CD14-positive monocyte (primary cell): ENCODE data around the gene IKZF1. TPM values are rescaled to one million over a fixed set of nuclear protein-coding genes. Genes with fewer than 3 reads are reported as not detected.

ENCODE experiments used
- DNase-seq, 3 donors: peaks; one replicate each; pipeline ENCODE4 v3.0.0-alpha.2; 2011 to 2022
- H2AFZ ChIP-seq: 2 replicates; pipeline ENCODE4 v1.6.0; 2012; ENCODE audit warnings: mild to moderate bottlenecking, low read depth, low read length, inconsistent platforms; ENCODE audit not compliant: insufficient read depth, poor library complexity, severe bottlenecking
- H3K27ac ChIP-seq, 2 donors: 1 replicate in 1 of 2; 2 replicates in 1 of 2; pipeline ENCODE4 v1.5.1; 2012 to 2013; ENCODE audit warnings: low read length in 2 of 2, control low read depth in 1 of 2, inconsistent platforms in 1 of 2, low read depth in 1 of 2, mild to moderate bottlenecking in 1 of 2
- H3K27me3 ChIP-seq, 2 donors: one replicate each; pipeline versions ENCODE4 v1.6.0 to v1.6.1; 2011 to 2013; ENCODE audit warnings: low read length in 2 of 2; ENCODE audit not compliant: control insufficient read depth in 2 of 2, insufficient read depth in 2 of 2
- H3K36me3 ChIP-seq, 2 donors: replicated peaks in 1 of 2; 1 replicate in 1 of 2; 2 replicates in 1 of 2; pipeline versions ENCODE4 v1.5.1 to v1.6.1; 2012 to 2013; ENCODE audit warnings: low read length in 2 of 2, control low read depth in 1 of 2, inconsistent platforms in 1 of 2, mild to moderate bottlenecking in 1 of 2; ENCODE audit not compliant: insufficient read depth in 2 of 2, control insufficient read depth in 1 of 2
- H3K4me1 ChIP-seq, 2 donors: 1 replicate in 1 of 2; 2 replicates in 1 of 2; pipeline versions ENCODE4 v1.5.1 to v1.6.1; 2012 to 2013; ENCODE audit warnings: low read length in 2 of 2, control low read depth in 1 of 2, inconsistent platforms in 1 of 2, mild to moderate bottlenecking in 1 of 2, moderate library complexity in 1 of 2; ENCODE audit not compliant: insufficient read depth in 2 of 2, control insufficient read depth in 1 of 2
- H3K4me2 ChIP-seq: replicated peaks from 2 replicates; pipeline ENCODE3; 2012; ENCODE audit warnings: low read length, moderate library complexity, mild to moderate bottlenecking; ENCODE audit not compliant: poor library complexity, severe bottlenecking; ENCODE audit errors: extremely low read depth
- H3K4me3 ChIP-seq, 3 experiments: fragments of 200-600 bp in 1 of 3; sonication (generic) in 1 of 3; replicated peaks in 1 of 3; 1 replicate in 2 of 3; 2 replicates in 1 of 3; pipeline ENCODE4 v1.5.1; 2011 to 2013; ENCODE audit warnings: low read length in 3 of 3, mild to moderate bottlenecking in 3 of 3, control low read depth in 2 of 3, low read depth in 2 of 3, inconsistent platforms in 1 of 3, moderate library complexity in 1 of 3
- H3K79me2 ChIP-seq: 2 replicates; pipeline ENCODE4 v1.6.0; 2012; ENCODE audit warnings: mild to moderate bottlenecking, control low read depth, inconsistent platforms, low read length, moderate library complexity; ENCODE audit not compliant: insufficient read depth
- H3K9ac ChIP-seq: 2 replicates; pipeline ENCODE4 v1.6.0; 2017; ENCODE audit warnings: low read length, mild to moderate bottlenecking; ENCODE audit not compliant: insufficient read depth, poor library complexity, severe bottlenecking
- H3K9me3 ChIP-seq, 2 donors: replicated peaks in 1 of 2; 1 replicate in 1 of 2; 2 replicates in 1 of 2; pipeline versions ENCODE4 v1.5.1 to v1.6.1; 2012 to 2013; ENCODE audit warnings: low read length in 2 of 2, control low read depth in 1 of 2; ENCODE audit not compliant: control insufficient read depth in 1 of 2, insufficient read depth in 1 of 2
- H4K20me1 ChIP-seq: 2 replicates; pipeline ENCODE4 v1.6.0; 2012; ENCODE audit warnings: mild to moderate bottlenecking, low read length, control low read depth, moderate library complexity; ENCODE audit not compliant: insufficient read depth
- H3K27ac Mint-ChIP-seq, 7 donors: one replicate each; pipeline ENCODE4 v1.8.0; 2020; ENCODE audit warnings: mild to moderate bottlenecking in 7 of 7, mixed read lengths in 7 of 7, moderate library complexity in 6 of 7, inconsistent platforms in 2 of 7
- H3K27me3 Mint-ChIP-seq, 3 donors: one replicate each; pipeline ENCODE4 v1.8.0; 2021 to 2022; ENCODE audit warnings: low read depth in 3 of 3, mild to moderate bottlenecking in 3 of 3, mixed read lengths in 3 of 3, moderate library complexity in 3 of 3, inconsistent platforms in 1 of 3
- H3K36me3 Mint-ChIP-seq, 2 donors: one replicate each; pipeline ENCODE4 v1.8.0; 2020; ENCODE audit warnings: mixed read lengths in 2 of 2, inconsistent platforms in 1 of 2, mild to moderate bottlenecking in 1 of 2
- H3K4me1 Mint-ChIP-seq: one replicate; pipeline ENCODE4 v1.8.0; 2020; ENCODE audit warnings: mild to moderate bottlenecking, mixed read lengths
- H3K4me3 Mint-ChIP-seq, 2 donors: one replicate each; pipeline ENCODE4 v1.8.0; 2020; ENCODE audit warnings: mild to moderate bottlenecking in 2 of 2, mixed read lengths in 2 of 2, moderate library complexity in 1 of 2
- H3K9me3 Mint-ChIP-seq, 7 donors: one replicate each; pipeline ENCODE4 v1.8.0; 2020 to 2022; ENCODE audit warnings: mixed read lengths in 7 of 7, mild to moderate bottlenecking in 6 of 7, moderate library complexity in 6 of 7, inconsistent platforms in 2 of 7
- WGBS: methylation state at CpG from one replicate; pipeline ENCODE4 v1.1.5; 2013; ENCODE audit warnings: missing lambda C conversion rate; ENCODE audit not compliant: insufficient coverage; 5-methylcytosine and 5-hydroxymethylcytosine counted together
- intact Hi-C, 2 donors: fragments of 100-400 bp; cut with micrococcal nuclease; formaldehyde crosslinking; loops; one replicate each; pipeline versions ENCODE4 v1.15.0 to v1.15.1; 2023
- polyA plus RNA-seq, 3 donors: library from polyadenylated mRNA; depleted of rRNA in 1 of 3; unstranded in 2 of 3; stranded (reverse) in 1 of 3; fragments of 300-500 nt in 2 of 3; fragments of >200 nt in 1 of 3; fragmentation: Illumina TruSeq in 2 of 3; gene quantifications; 1 replicate in 2 of 3; 2 replicates in 1 of 3; pipeline ENCODE4 v1.2.3, GENCODE V29; 2012 to 2021
- TF ChIP-seq, protein P1 (sequence below): fragments of 200-600 bp; IDR thresholded peaks from one replicate; pipeline ENCODE4 v1.8.0; 2022; ENCODE audit warnings: antibody characterized with exemption, mild to moderate bottlenecking

The IKZF1 gene
- polyA plus RNA-seq, 3 donors: 38.4 to 130 (median 80.2) TPM

- Histone ChIP-seq H3K27me3 (no peaks in the 10 kb centered on the region), H4K20me1 (no peaks in the 10 kb centered on the region), H3K9me3 (no peaks in the 10 kb centered on the region), H3K4me3 (no peak overlapping the region), H2AFZ (no peak overlapping the region), H3K4me1 (peaks cover 6 to 8% of the 10 kb centered on the region in 2 donors), H3K27ac (no peak overlapping the region), H3K9ac (no peak overlapping the region), H3K36me3 (no peaks in the 10 kb centered on the region), H3K4me2 (no peak overlapping the region), H3K79me2 (no peaks in the 10 kb centered on the region)
- DNase-seq: no peak
- intact Hi-C loops: no loop called here
- 95% methylated on average over 5 of the region's 6 CpGs for WGBS
- peak overlapping the region in 1 of 7 donors; percentile 15 for H3K27ac Mint-ChIP-seq
- peaks cover 8% of the 10 kb centered on the region for H3K4me1 Mint-ChIP-seq
- no peak overlapping the region for H3K4me3 Mint-ChIP-seq
- H3K36me3 Mint-ChIP-seq: no peaks in the 10 kb centered on the region
- peaks cover 0 to 3% (median 2%) of the 10 kb centered on the region in 3 donors for H3K27me3 Mint-ChIP-seq
- TF ChIP-seq, protein P1, sequence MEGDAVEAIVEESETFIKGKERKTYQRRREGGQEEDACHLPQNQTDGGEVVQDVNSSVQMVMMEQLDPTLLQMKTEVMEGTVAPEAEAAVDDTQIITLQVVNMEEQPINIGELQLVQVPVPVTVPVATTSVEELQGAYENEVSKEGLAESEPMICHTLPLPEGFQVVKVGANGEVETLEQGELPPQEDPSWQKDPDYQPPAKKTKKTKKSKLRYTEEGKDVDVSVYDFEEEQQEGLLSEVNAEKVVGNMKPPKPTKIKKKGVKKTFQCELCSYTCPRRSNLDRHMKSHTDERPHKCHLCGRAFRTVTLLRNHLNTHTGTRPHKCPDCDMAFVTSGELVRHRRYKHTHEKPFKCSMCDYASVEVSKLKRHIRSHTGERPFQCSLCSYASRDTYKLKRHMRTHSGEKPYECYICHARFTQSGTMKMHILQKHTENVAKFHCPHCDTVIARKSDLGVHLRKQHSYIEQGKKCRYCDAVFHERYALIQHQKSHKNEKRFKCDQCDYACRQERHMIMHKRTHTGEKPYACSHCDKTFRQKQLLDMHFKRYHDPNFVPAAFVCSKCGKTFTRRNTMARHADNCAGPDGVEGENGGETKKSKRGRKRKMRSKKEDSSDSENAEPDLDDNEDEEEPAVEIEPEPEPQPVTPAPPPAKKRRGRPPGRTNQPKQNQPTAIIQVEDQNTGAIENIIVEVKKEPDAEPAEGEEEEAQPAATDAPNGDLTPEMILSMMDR: no peak
- no peaks in the 10 kb centered on the region for H3K9me3 Mint-ChIP-seq
Observed at GRCh38 chr7:50422858-50423257, 118.3 kb downstream of the IKZF1 start.

DNA sequence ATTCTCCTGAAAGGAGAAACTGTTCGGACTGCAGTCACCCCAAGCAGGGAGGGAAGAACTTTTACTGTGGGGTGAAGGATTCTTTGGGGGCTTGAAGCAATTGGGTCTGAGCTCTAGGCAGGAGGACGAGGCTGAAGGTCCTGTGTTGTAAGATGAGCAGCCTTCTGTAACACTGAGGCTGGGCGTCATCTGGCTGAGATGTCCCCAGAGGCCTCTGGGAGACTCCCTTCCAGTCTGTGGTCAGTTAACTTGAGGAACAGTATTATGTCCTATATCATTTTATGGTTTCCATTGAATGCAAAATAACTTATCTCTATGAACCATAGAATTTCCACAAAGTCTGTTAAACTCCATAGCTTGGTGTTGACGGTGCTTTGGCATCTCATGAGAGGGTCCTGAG is 119.3 kb downstream of the IKZF1 start:
- H3K4me1 Mint-ChIP-seq: no peaks in the 10 kb centered on the region
- Histone ChIP-seq H3K27me3 (no peaks in the 10 kb centered on the region), H3K9ac (no peak overlapping the region), H3K79me2 (no peaks in the 10 kb centered on the region), H3K36me3 (no peaks in the 10 kb centered on the region), H3K27ac (no peak overlapping the region), H3K9me3 (no peaks in the 10 kb centered on the region), H3K4me1 (no peaks in the 10 kb centered on the region), H2AFZ (no peak overlapping the region), H4K20me1 (no peaks in the 10 kb centered on the region), H3K4me3 (no peak overlapping the region), H3K4me2 (no peak overlapping the region)
- H3K36me3 Mint-ChIP-seq: no peaks in the 10 kb centered on the region
- H3K4me3 Mint-ChIP-seq: no peak overlapping the region
- H3K27ac Mint-ChIP-seq: no peak overlapping the region
- intact Hi-C loops: no loop called here
- 67% methylated on average over 1 of the region's 4 CpGs for WGBS
- TF ChIP-seq, protein P1: no peak
- DNase-seq: no peak
- H3K9me3 Mint-ChIP-seq: no peaks in the 10 kb centered on the region
- peaks cover 0 to 3% (median 2%) of the 10 kb centered on the region in 3 donors for H3K27me3 Mint-ChIP-seq
